Measurements from ENCODE around the gene CHST15. TPM values are rescaled to one million over a fixed set of nuclear protein-coding genes. Genes with fewer than 3 reads are reported as not detected.
"Not testable (repeated sequence)": the region's sequence is repeated elsewhere in the genome, so short reads cannot be mapped to it uniquely, and the experiment has no call there.

CHST15 gene
- total RNA-seq, 2 donors from 2014 or later = 18.5 to 21.5 TPM

DNA sequence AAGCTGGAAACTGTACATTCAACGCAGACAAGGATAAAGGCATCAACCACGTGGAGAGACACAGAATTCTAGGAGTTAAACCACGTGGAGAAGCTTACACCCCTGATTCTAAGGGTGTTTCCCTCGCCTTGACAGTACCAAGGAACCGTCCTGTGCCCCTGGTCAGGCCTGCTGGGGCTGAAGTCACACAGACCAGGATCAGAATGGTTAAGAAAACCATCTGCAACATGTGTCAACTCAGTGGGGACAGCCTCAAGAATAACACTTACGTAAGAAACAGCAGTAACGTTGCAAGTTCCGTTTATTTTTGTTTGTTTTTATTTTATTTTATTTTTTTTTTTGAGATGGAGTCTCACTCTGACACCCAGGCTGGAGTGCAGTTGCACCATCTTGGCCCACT, 55.6 kb downstream of the CHST15 start:
- ATAC-seq (no peak), DNase-seq (no peak)
- Histone ChIP-seq H3K27me3 (no peaks in the 10 kb centered on the region), H3K9me3 (no peaks in the 10 kb centered on the region), H3K4me1 (no peaks in the 10 kb centered on the region), H3K4me3 (no peak overlapping the region), H3K36me3 (replicated peaks in 1 of 2; ENCODE audit: insufficient read depth in 1 of 2, low read depth in 2 of 2) (no peaks in the 10 kb centered on the region), H3K27ac (peak overlapping the region in 1 of 4 donors; percentile 39)
- WGBS, 2 donors = 45 to 47% methylated on average over 8 of the region's 8 CpGs
- TF ChIP-seq POLR2A (IDR thresholded peaks at IDR 0.05) = no peak
- TF ChIP-seq, protein P1, sequence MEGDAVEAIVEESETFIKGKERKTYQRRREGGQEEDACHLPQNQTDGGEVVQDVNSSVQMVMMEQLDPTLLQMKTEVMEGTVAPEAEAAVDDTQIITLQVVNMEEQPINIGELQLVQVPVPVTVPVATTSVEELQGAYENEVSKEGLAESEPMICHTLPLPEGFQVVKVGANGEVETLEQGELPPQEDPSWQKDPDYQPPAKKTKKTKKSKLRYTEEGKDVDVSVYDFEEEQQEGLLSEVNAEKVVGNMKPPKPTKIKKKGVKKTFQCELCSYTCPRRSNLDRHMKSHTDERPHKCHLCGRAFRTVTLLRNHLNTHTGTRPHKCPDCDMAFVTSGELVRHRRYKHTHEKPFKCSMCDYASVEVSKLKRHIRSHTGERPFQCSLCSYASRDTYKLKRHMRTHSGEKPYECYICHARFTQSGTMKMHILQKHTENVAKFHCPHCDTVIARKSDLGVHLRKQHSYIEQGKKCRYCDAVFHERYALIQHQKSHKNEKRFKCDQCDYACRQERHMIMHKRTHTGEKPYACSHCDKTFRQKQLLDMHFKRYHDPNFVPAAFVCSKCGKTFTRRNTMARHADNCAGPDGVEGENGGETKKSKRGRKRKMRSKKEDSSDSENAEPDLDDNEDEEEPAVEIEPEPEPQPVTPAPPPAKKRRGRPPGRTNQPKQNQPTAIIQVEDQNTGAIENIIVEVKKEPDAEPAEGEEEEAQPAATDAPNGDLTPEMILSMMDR (IDR thresholded peaks at IDR 0.05) = no peak
- intact Hi-C loops (cut with DNase I) = no loop called here

DNA sequence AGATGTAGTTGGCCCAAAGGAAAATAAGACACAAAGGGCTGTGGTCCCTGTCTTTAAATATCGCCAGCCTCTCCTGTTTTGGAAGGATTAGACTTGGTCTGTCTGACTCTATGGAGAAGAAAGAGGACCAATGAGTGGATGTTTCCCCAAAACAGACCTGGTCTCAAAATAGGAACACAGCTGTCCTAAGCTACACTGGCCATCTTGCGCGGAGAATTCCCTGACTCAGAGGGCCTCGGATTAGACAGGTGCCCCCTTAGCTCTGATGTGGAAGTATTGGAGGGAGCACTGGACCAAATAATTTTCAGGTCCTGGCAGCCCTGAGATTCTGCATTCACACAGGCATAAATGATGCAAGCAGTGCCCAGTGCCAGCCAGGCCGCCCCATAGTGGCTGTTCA, 56.1 kb downstream of the CHST15 start:
- no peaks in the 10 kb centered on the region for H3K4me1 ChIP-seq
- no peaks in the 10 kb centered on the region for H3K27me3 ChIP-seq
- H3K9me3 ChIP-seq = no peaks in the 10 kb centered on the region
- DNase-seq (no peak), ATAC-seq (no peak)
- WGBS, 2 donors = 53 to 71% methylated on average over 5 of the region's 5 CpGs
- intact Hi-C loops (cut with DNase I) = no loop called here
- H3K4me3 ChIP-seq = no peak overlapping the region
- H3K36me3 ChIP-seq (replicated peaks in 1 of 2; ENCODE audit: insufficient read depth in 1 of 2, low read depth in 2 of 2) = no peaks in the 10 kb centered on the region
- peak overlapping the region in 1 of 4 donors; percentile 39 for H3K27ac ChIP-seq
- TF ChIP-seq, protein P1 (IDR thresholded peaks at IDR 0.05) = no peak
- TF ChIP-seq POLR2A (IDR thresholded peaks at IDR 0.05) = no peak

DNA sequence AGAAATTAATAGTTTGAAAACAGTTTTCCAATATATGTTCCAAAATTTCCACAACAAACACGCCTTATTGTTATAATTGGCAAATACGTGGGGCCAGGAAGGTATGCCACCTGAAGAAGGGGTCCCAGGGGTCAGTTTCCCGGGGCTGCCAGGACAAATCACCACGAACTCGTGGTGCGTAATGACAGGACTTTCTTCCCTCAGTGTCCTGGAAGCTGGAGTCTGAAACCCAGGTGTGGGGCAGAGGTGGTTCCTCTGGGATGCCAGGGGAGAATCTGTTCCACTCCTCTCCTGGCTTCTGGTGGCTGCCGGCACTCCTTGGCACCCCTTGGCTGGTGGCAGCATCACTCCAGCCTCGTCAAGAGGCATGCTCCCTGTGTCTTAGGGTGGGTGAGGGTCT, 56.7 kb downstream of the CHST15 start:
- ATAC-seq (no peak), DNase-seq (no peak)
- no peaks in the 10 kb centered on the region for H3K27me3 ChIP-seq
- H3K4me3 ChIP-seq = no peak overlapping the region
- H3K36me3 ChIP-seq (replicated peaks in 1 of 2; ENCODE audit: insufficient read depth in 1 of 2, low read depth in 2 of 2) = no peaks in the 10 kb centered on the region
- H3K9me3 ChIP-seq = no peaks in the 10 kb centered on the region
- WGBS, 2 donors = 71 to 74% methylated on average over 6 to 8 of the region's 8 CpGs
- TF ChIP-seq, protein P1 (IDR thresholded peaks at IDR 0.05) = no peak
- no peak for TF ChIP-seq POLR2A (IDR thresholded peaks at IDR 0.05)
- H3K4me1 ChIP-seq = no peaks in the 10 kb centered on the region
- intact Hi-C loops (cut with DNase I) = no loop called here
- no peak overlapping the region for H3K27ac ChIP-seq

DNA sequence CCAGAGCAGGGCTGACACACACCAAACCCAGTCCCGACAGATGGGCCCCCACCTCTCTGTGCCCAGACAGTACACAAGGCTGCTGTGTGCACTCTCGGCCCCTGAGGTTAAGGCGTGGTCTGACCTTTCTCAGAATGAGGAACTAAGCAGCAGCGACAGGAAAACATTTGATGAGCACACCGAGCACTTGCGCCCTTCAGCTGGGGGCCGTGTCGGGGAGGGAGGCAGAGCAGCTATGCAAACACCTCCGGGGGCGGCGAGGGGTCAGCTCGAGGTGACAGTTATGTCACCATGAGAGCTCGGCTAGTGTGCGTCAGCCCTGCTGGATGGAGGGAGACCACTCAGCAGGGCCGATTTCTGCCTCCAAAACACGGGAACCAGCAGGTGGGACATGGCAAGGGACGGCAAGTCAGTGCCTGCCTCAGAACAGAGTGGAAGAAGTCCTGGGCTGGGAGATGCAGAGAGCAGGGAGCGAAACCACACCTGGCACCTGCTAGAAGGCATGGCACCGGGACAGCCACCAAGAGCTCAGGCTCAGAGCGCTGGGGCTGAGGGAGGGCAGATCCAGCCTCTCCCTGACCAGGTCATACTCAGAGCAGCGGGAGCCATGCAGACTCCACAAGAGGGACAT, 57.4 kb downstream of the CHST15 start:
- TF ChIP-seq, protein P1 (IDR thresholded peaks at IDR 0.05) = no peak
- TF ChIP-seq POLR2A (IDR thresholded peaks at IDR 0.05) = no peak
- no peaks in the 10 kb centered on the region for H3K9me3 ChIP-seq
- intact Hi-C loops (cut with DNase I) = no loop called here
- H3K4me3 ChIP-seq = no peak overlapping the region
- H3K27ac ChIP-seq = no peak overlapping the region
- no peaks in the 10 kb centered on the region for H3K36me3 ChIP-seq (replicated peaks in 1 of 2; ENCODE audit: insufficient read depth in 1 of 2, low read depth in 2 of 2)
- DNase-seq (peak in 2 of 4 donors; percentile 15 to 71), ATAC-seq (no peak)
- 33 to 37% methylated on average over 21 of the region's 21 CpGs for WGBS, 2 donors
- no peaks in the 10 kb centered on the region for H3K4me1 ChIP-seq
- no peaks in the 10 kb centered on the region for H3K27me3 ChIP-seq

DNA sequence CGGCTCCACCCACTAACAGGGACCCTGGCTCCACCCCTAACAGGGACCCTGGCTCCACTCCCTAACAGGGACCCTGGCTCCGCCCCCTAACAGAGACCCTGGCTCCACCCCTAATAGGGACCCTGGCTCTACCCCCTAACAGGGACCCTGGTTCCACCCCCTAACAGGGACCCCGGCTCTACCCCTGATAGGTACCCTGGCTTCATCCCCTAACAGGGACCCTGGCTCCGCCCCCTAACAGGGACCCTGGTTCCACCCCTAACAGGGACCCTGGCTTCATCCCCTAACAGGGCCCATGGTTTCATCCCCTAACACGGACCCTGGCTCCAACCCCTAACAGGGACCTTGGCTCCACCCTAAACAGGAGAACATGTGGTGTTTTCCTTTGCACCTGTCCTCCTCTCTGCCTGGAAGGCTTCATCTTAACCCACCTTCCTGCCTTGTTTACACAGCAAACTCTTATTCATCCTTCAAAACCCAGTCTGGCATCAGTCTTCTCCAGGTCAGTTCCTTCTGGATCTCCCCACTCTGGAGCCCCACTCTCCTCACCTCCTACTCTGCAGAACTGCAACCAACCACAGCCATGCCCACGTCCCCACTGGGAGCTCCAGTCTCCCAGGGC, 58.0 kb downstream of the CHST15 start:
- Histone ChIP-seq H3K4me3 (no peak overlapping the region), H3K27me3 (no peaks in the 10 kb centered on the region)
- no peak for DNase-seq

DNA sequence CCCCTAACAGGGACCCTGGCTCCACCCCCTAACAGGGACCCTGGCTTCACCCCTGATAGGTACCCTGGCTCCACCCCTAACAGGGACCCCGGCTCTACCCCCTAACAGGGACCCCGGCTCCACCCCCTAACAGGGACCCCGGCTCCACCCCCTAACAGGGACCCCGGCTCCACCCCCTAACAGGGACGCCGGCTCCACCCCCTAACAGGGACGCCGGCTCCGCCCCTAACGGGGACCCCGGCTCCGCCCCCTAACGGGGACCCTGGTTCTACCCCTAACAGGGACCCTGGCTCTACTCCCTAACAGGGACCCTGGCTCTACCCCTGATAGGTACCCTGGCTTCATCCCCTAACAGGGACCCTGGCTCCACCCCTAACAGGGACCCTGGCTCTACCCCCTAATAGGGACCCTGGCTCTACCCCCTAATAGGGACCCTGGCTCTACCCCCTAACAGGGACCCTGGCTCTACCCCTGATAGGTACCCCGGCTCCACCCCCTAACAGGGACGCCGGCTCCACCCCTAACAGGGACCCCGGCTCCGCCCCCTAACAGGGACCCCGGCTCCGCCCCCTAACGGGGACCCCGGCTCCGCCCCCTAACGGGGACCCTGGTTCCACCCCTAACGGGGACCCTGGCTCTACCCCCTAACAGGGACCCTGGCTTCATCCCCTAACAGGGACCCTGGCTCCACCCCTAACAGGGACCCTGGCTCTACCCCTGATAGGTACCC, 58.7 kb downstream of the CHST15 start:
- H3K9me3 ChIP-seq; H3K4me1 ChIP-seq; intact Hi-C loops (cut with DNase I); H3K27ac ChIP-seq; H3K27me3 ChIP-seq; H3K36me3 ChIP-seq (replicated peaks in 1 of 2; ENCODE audit: insufficient read depth in 1 of 2, low read depth in 2 of 2); DNase-seq; ATAC-seq; H3K4me3 ChIP-seq: not testable (repeated sequence)
- 48 to 52% methylated on average over 6 to 15 of the region's 25 CpGs for WGBS, 2 donors

More for the DNA sequence above, 58.0 kb downstream of the CHST15 start:
- H3K36me3 ChIP-seq (replicated peaks in 1 of 2; ENCODE audit: insufficient read depth in 1 of 2, low read depth in 2 of 2) = no peaks in the 10 kb centered on the region
- no peaks in the 10 kb centered on the region for H3K9me3 ChIP-seq
- TF ChIP-seq, protein P1 (IDR thresholded peaks at IDR 0.05) = no peak
- no peak for TF ChIP-seq POLR2A (IDR thresholded peaks at IDR 0.05)
- intact Hi-C loops (cut with DNase I) = no loop called here
- H3K27ac ChIP-seq = peak overlapping the region in 1 of 4 donors; percentile 7
- 73 to 75% methylated on average over 6 of the region's 6 CpGs for WGBS, 2 donors
- no peaks in the 10 kb centered on the region for H3K4me1 ChIP-seq
- ATAC-seq = no peak
